Chondrocyte (in vitro differentiated cells): ENCODE data around the gene ARSJ. TPM values are rescaled to one million over a fixed set of nuclear protein-coding genes. Genes with fewer than 3 reads are reported as not detected.
A peak's percentile ranks its signal among the peaks of the same experiment; 100 is the strongest.
"Not testable (repeated sequence)": the region's sequence is repeated elsewhere in the genome, so short reads cannot be mapped to it uniquely, and the experiment has no call there.

ENCODE experiments used
- DNase-seq: peaks from one replicate; pipeline ENCODE4 v3.0.0; 2021; ENCODE audit warnings: mixed read lengths, low spot score
- H3K27ac Mint-ChIP-seq: one replicate; pipeline ENCODE4 v1.8.0; 2021; ENCODE audit warnings: mild to moderate bottlenecking, moderate library complexity, mixed read lengths; ENCODE audit not compliant: unreplicated experiment
- H3K27me3 Mint-ChIP-seq: 2 replicates; pipeline ENCODE4 v1.8.0; 2021; ENCODE audit warnings: low read depth, mixed read lengths
- H3K36me3 Mint-ChIP-seq: 2 replicates; pipeline ENCODE4 v1.8.0; 2021; ENCODE audit warnings: low read depth, mixed read lengths
- H3K4me1 Mint-ChIP-seq: 2 replicates; pipeline ENCODE4 v1.8.0; 2021; ENCODE audit warnings: low read depth, mild to moderate bottlenecking, mixed read lengths
- H3K4me3 Mint-ChIP-seq: one replicate; pipeline ENCODE4 v1.8.0; 2021; ENCODE audit warnings: mild to moderate bottlenecking, moderate library complexity, mixed read lengths; ENCODE audit not compliant: unreplicated experiment
- H3K9me3 Mint-ChIP-seq: 2 replicates; pipeline ENCODE4 v1.8.0; 2021; ENCODE audit warnings: low read depth, mixed read lengths
- total RNA-seq: library from RNA; stranded (reverse); gene quantifications from 3 replicates; pipeline ENCODE4 v1.2.1, GENCODE V29; 2021
- TF ChIP-seq, protein P1 (sequence below): fragments of 200-600 bp; sonication (generic); IDR thresholded peaks from 2 replicates; pipeline ENCODE4 v1.5.0; 2021; ENCODE audit warnings: antibody characterized with exemption, mild to moderate bottlenecking, moderate library complexity

The ARSJ gene
- total RNA-seq, 1 donor from 2014 or later: 80.9 TPM

GRCh38 chr4:114021451-114021850 is 42.0 kb upstream of the ARSJ start:
- H3K4me3 Mint-ChIP-seq: no peak overlapping the region
- peaks cover 5% of the 10 kb centered on the region for H3K4me1 Mint-ChIP-seq
- no peaks in the 10 kb centered on the region for H3K9me3 Mint-ChIP-seq
- TF ChIP-seq, protein P1, sequence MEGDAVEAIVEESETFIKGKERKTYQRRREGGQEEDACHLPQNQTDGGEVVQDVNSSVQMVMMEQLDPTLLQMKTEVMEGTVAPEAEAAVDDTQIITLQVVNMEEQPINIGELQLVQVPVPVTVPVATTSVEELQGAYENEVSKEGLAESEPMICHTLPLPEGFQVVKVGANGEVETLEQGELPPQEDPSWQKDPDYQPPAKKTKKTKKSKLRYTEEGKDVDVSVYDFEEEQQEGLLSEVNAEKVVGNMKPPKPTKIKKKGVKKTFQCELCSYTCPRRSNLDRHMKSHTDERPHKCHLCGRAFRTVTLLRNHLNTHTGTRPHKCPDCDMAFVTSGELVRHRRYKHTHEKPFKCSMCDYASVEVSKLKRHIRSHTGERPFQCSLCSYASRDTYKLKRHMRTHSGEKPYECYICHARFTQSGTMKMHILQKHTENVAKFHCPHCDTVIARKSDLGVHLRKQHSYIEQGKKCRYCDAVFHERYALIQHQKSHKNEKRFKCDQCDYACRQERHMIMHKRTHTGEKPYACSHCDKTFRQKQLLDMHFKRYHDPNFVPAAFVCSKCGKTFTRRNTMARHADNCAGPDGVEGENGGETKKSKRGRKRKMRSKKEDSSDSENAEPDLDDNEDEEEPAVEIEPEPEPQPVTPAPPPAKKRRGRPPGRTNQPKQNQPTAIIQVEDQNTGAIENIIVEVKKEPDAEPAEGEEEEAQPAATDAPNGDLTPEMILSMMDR: no peak
- no peaks in the 10 kb centered on the region for H3K36me3 Mint-ChIP-seq
- H3K27ac Mint-ChIP-seq: no peak overlapping the region
- DNase-seq: no peak
- no peaks in the 10 kb centered on the region for H3K27me3 Mint-ChIP-seq

DNA sequence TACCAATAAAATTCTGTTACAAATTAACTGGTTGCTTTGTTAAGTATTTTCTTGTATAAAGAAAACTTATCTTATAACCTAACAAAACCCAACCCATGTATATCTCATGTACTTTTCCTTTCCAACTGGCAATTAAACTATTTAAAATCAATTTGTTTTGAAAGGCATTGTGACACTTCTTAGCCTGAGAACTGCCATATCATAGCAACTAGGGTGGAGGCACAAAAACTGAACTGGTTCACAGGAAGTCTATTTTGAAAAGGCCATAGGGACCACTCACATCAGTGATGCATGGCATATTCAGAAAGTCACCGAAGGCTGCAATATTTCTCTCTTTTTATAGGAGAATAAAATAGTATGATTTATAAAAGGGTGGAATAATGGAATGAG is 40.5 kb upstream of the ARSJ start:
- Mint-ChIP-seq H3K36me3 (no peaks in the 10 kb centered on the region), H3K27me3 (no peaks in the 10 kb centered on the region), H3K4me3 (no peak overlapping the region), H3K4me1 (peaks cover 15% of the 10 kb centered on the region), H3K9me3 (no peaks in the 10 kb centered on the region), H3K27ac (no peak overlapping the region)
- TF ChIP-seq, protein P1: no peak
- no peak for DNase-seq

DNA sequence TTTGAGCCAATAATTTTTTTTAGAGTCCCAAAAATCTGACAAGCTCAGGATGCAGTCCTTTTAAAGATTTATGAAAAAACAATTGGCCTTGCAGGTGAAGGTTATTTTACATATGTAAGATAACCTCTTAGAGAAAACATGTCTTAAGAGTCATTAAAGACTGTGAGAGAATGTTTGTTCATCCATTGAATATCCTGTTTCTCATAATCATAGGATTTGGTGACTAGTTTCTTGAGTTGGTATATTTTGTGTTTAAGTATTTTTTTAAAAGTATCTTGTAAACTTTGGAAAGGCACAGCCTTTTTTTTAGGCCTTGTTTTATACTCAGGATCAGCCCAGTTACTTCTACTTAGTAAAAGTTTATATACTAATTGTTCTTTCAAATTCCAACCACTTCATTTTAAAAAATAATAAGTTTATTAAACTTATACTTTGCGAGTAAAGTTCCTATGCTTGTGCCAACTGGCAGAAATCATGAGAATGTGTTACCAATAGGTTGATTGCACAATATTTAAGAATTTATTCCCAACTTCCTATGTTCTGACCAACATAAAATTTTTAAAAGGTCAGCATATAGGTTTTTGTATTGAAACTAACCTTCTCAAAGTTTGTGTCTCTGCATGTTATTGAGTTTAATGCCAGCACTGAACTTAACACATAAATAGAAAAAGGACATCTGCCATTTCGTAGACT is 40.0 kb upstream of the ARSJ start:
- Mint-ChIP-seq H3K36me3 (no peaks in the 10 kb centered on the region), H3K27ac (no peak overlapping the region)
- DNase-seq: no peak

DNA sequence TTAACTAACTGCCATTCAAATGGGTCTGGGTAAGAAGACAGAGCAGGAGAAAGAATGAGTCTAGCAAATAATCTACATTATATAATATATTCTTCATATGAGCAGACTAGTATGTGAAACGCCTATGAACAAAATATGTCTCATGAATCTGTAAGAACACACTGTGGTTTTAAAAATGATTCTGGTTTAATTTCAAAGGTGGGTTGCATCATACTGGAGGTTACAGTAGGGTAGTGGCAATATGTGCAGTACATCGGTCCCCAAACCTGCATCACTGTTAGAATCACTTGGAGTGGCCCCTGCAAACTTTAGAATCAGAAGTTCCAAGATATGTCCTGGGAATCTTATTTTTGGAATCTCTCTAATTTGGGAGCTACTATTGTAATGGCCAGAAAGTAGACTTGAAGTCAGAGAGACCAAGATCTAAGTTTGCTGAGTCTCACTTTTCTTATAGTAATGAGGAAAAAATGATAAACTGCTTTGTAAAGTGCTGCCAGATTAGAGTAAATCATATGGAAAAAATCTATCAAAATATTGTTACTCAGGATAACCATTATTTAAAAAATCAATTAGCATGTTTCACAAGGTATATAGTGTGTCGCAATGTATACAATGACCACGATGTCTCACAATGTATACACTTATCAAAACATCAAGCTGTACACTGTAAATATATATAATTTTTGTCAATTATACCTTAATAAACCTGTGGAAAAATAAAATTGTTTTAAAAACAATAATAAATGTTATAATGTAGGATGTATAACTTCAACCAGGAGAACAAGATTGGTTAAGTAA is 37.9 kb upstream of the ARSJ start:
- Mint-ChIP-seq H3K4me3 (no peak overlapping the region), H3K27ac (no peak overlapping the region), H3K36me3 (no peaks in the 10 kb centered on the region), H3K9me3 (no peaks in the 10 kb centered on the region), H3K4me1 (peaks cover 15% of the 10 kb centered on the region), H3K27me3 (no peaks in the 10 kb centered on the region)
- TF ChIP-seq, protein P1: no peak
- no peak for DNase-seq

More for the DNA sequence above, 40.0 kb upstream of the ARSJ start:
- Mint-ChIP-seq H3K4me1 (peaks cover 15% of the 10 kb centered on the region), H3K9me3 (no peaks in the 10 kb centered on the region), H3K4me3 (no peak overlapping the region), H3K27me3 (no peaks in the 10 kb centered on the region)
- TF ChIP-seq, protein P1: no peak

DNA sequence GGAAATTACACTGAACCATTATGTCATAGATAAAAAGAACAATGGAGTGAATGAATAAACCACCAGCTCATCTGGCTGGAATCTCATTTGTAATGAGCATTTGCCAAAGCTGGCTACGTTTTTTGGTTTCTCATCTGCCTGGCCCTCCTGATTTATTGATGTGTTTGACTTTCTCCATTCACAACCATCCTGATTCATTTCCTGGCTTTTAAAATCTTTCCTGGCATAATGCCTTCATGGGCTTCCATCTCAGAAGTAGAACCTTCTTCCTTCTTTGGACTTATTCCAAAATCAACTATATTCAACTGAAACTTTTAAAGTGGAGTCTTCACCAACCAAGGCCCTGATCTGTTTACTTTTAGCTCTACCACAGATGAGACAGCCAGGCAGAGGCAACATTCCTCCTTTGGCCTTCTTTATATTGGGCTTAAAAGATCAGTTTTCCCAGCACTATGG is 36.0 kb upstream of the ARSJ start:
- no peak overlapping the region for H3K4me3 Mint-ChIP-seq
- TF ChIP-seq, protein P1: no peak
- peaks cover 7% of the 10 kb centered on the region for H3K36me3 Mint-ChIP-seq
- H3K27ac Mint-ChIP-seq: peak overlapping the region; percentile 11
- H3K4me1 Mint-ChIP-seq: peaks cover 15% of the 10 kb centered on the region
- no peaks in the 10 kb centered on the region for H3K27me3 Mint-ChIP-seq
- DNase-seq: no peak
- peaks cover 11% of the 10 kb centered on the region for H3K9me3 Mint-ChIP-seq

GRCh38 chr4:114013201-114013600 is 33.8 kb upstream of the ARSJ start:
- H3K4me1 Mint-ChIP-seq: peaks cover 13% of the 10 kb centered on the region
- not testable (repeated sequence) for H3K27ac Mint-ChIP-seq, H3K27me3 Mint-ChIP-seq, DNase-seq, H3K4me3 Mint-ChIP-seq, H3K36me3 Mint-ChIP-seq
- H3K9me3 Mint-ChIP-seq: peaks cover 16% of the 10 kb centered on the region
